AG04449 (cell line): ENCODE data around the gene PLD1.
"Not testable (repeated sequence)": the region's sequence is repeated elsewhere in the genome, so short reads cannot be mapped to it uniquely, and the experiment has no call there.

Experiments
- CTCF ChIA-PET: fragments of 350-600 bp; formaldehyde crosslinking; extraction: SDS; loops from one replicate; lab custom pipeline; 2021; ENCODE audit warnings: antibody characterized with exemption; lab: Yijun Ruan, JAX
- POLR2A ChIA-PET: fragments of 400-600, 350-600 bp; formaldehyde crosslinking; extraction: SDS; loops from one replicate; lab custom pipeline; 2020; ENCODE audit warnings: antibody characterized with exemption, inconsistent platforms; lab: Yijun Ruan, JAX
- DNase-seq: peaks from one replicate; pipeline ENCODE4 v3.0.0-alpha.2; 2010; ENCODE audit warnings: low read depth, low spot score
- H3K4me3 ChIP-seq: 2 replicates; pipeline ENCODE4 v1.5.1; 2011; ENCODE audit warnings: low read depth, mild to moderate bottlenecking, control low read depth, low read length
- CTCF ChIP-seq: IDR thresholded peaks from one replicate; pipeline ENCODE4 v1.5.1; 2011; ENCODE audit warnings: mild to moderate bottlenecking, moderate library complexity, low read length, control low read depth, inconsistent platforms; ENCODE audit not compliant: insufficient read depth; ENCODE audit errors: missing control alignments

PLD1 gene

GRCh38 chr3:171700157-171700556, 110.1 kb downstream of the PLD1 start:
- ChIA-PET POLR2A (no interaction called here), CTCF (interaction anchor here (0.7 to 2.9 kb wide), 2 partner anchors 49 to 72 kb away, joined by 3 to 15 read pairs; no protein-coding TSS in a partner anchor)

DNA sequence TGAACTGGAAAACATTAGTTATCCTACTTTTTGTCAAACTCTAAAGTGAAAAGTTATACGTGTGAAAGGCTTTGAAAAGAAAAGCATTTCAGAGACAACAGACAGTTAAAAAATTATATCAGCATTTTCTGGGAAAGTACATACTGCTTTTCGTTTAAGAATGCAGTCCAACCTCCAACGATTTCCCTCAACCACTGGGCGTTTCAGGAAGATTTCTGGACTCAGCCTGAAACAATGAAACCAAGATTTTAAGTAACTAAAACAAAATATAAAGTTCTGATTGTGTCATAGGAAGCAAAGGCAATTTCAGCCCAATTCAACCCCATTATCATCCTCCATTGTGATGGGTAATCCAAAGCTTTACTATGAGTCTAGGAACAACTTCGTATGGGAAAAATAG, 110.7 kb downstream of the PLD1 start:
- POLR2A ChIA-PET: no interaction called here
- TF ChIP-seq CTCF: no peak
- no peak overlapping the region for H3K4me3 ChIP-seq
- DNase-seq: no peak
- CTCF ChIA-PET: interaction anchor here (0.7 to 2.9 kb wide), 2 partner anchors 48 to 73 kb away, joined by 3 to 15 read pairs; no protein-coding TSS in a partner anchor

More at GRCh38 chr3:171700157-171700556, 110.1 kb downstream of the PLD1 start:
- no peak overlapping the region for H3K4me3 ChIP-seq
- no peak for DNase-seq
- TF ChIP-seq CTCF: no peak

DNA sequence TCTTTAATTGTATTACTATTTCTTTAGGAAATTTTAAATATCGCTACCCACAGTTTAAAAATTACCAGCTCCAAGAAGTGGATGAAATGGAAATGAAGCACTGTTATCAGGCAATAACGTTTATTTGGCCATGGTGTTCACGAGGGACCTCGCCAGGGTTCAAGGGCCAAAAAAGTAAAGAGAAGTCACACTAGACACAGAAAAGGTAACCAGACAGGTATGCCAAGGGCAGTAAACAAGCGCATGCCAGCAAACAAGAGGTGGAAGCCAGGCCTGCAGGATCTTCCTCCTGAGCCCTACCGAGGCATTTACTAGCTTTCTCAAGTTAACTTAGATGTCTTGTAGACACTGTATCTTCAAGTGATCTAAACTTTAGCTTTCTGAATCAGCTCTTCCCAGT, 113.5 kb downstream of the PLD1 start:
- no peak for DNase-seq
- no peak overlapping the region for H3K4me3 ChIP-seq
- ChIA-PET CTCF (interaction anchor here (2.2 kb wide), 1 partner anchor 75 kb away, joined by 8 read pairs; no protein-coding TSS in a partner anchor), POLR2A (no interaction called here)
- TF ChIP-seq CTCF: no peak

DNA sequence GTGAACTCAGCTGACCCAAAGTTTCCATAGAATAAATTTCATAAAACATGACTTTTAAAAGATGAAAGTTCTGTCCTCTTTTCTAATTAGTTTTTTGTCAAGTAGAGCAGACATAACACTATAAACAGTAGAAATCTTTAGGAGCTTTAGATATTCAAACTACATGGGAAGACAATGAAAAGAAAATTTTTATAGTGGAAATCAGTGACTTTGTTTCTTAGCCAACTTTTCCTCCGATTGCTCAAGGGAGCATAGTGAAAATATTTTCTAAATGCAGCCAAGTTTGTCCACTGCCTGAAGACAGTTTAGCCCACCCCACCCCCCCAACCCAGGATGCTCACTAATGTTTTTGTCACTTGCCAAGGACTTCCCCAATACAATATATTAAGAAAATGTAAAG, 114.9 kb downstream of the PLD1 start:
- ChIA-PET CTCF (interaction anchor here (2.2 kb wide), 2 partner anchors 9 to 76 kb away, joined by 8 read pairs; no protein-coding TSS in a partner anchor), POLR2A (no interaction called here)
- DNase-seq: no peak

GRCh38 chr3:171694888-171695287, 115.4 kb downstream of the PLD1 start:
- DNase-seq: no peak
- H3K4me3 ChIP-seq: no peak overlapping the region
- POLR2A ChIA-PET: no interaction called here
- no peak for TF ChIP-seq CTCF
- CTCF ChIA-PET: interaction anchor here (2.2 kb wide), 1 partner anchor 9 kb away, joined by 8 read pairs; no protein-coding TSS in a partner anchor

More for the DNA sequence above, 114.9 kb downstream of the PLD1 start:
- no peak overlapping the region for H3K4me3 ChIP-seq
- no peak for TF ChIP-seq CTCF

DNA sequence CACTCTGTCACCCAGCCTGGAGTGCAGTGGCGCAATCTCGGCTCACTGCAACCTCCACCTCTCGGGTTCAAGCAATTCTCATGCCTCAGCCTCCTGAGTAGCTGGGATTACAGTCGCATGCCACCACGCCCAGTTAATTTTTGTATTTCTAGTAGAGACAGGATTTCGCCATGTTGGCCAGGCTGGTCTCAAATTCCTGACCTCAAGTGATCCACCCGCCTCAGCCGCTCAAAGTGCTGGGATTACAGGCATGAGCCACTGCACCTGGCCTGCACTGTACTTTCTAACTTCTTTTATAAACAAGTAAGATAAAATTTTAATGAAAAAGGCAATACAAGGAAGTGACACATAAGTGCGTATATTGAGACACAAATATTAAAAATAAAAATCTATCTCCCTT, 117.7 kb downstream of the PLD1 start:
- H3K4me3 ChIP-seq, DNase-seq, POLR2A ChIA-PET, CTCF ChIA-PET: not testable (repeated sequence)

DNA sequence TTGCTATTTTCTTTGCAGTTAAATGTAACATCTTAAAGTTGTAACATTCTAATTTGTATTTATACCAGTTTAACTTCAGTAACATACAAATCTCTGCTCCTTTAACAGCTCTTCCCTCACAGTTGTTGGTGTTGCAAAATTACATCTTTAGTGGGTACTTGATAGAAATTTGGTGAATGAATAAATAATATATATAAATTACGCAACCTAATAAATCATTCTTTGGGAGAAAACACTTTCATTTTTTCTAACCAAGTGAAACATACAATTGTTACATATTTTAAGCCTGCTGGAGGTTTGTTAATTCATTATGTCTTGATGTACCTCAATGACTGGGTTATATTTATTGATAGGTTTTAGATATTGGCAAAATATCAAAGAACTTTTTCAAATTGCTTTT, 118.8 kb downstream of the PLD1 start:
- ChIA-PET CTCF (interaction anchor here (0.6 to 0.9 kb wide), 2 partner anchors 12 to 78 kb away, joined by 3 read pairs; no protein-coding TSS in a partner anchor), POLR2A (no interaction called here)
- DNase-seq: no peak
- no peak overlapping the region for H3K4me3 ChIP-seq
- no peak for TF ChIP-seq CTCF
